RWPE1 (cell line): ENCODE results near the gene PTS.

ENCODE experiments used
- CTCF ChIA-PET: fragments of 350-600 bp; sonication (Branson Sonifier 250); formaldehyde crosslinking; extraction: SDS; loops from one replicate; lab custom pipeline; 2021; lab: Yijun Ruan, JAX
- POLR2A ChIA-PET: fragments of 400-600 bp; formaldehyde crosslinking; extraction: SDS; loops from one replicate; lab custom pipeline; 2020; ENCODE audit warnings: antibody characterized with exemption; ENCODE audit not compliant: low non-redundant PET; lab: Yijun Ruan, JAX
- DNase-seq: peaks from one replicate; pipeline ENCODE4 v3.0.0; 2012; ENCODE audit warnings: low spot score
- H3K27ac ChIP-seq: fragments of 450-650 bp; 2 replicates; pipeline ENCODE4 v1.5.1; 2017
- CTCF ChIP-seq: fragments of 450-650 bp; conservative IDR thresholded peaks from 2 replicates; pipeline ENCODE4 v1.5.1; 2017; ENCODE audit warnings: low read depth, mild to moderate bottlenecking

Gene PTS

GRCh38 chr11:112223754-112224532, 2.3 kb upstream of the PTS start:
- DNase-seq: no peak
- no peak overlapping the region for H3K27ac ChIP-seq
- ChIA-PET CTCF (no interaction called here), POLR2A (no interaction called here)
- no peak for TF ChIP-seq CTCF

DNA sequence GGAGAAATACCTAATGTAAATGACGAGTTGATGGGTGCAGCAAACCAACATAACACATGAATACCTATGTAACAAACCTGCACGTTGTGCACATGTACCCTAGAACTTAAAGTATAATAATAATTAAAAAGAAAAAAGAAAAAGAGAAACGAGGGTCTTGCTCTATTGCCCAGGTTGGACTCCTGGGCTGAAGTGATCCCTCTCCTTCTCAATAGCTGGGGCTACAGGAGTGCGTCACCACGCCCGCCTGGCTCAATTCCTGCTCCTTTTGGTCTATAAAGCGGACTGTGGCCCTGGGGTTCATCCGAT, 521 bp upstream of the PTS start:
- ChIA-PET CTCF (interaction anchor here (0.8 kb wide), 1 partner anchor 774 kb away, joined by 3 read pairs; no protein-coding TSS in a partner anchor), POLR2A (interaction anchor here (0.5 kb wide), 1 partner anchor 895 kb away, joined by 3 read pairs; no protein-coding TSS in a partner anchor)
- DNase-seq: no peak
- no peak for TF ChIP-seq CTCF
- peak overlapping the region; percentile 90 for H3K27ac ChIP-seq

- peak; percentile 41 for DNase-seq
- peak overlapping the region; percentile 90 for H3K27ac ChIP-seq
- ChIA-PET POLR2A (no interaction called here), CTCF (interaction anchor here (0.8 kb wide), 1 partner anchor 54 kb away, joined by 3 read pairs; no protein-coding TSS in a partner anchor)
- no peak for TF ChIP-seq CTCF
Observed at GRCh38 chr11:112226831-112227401, 688 bp downstream of the PTS start.

GRCh38 chr11:112227471-112227870, 1.2 kb downstream of the PTS start:
- ChIA-PET CTCF (interaction anchor here (1.2 kb wide), 1 partner anchor 53 kb away, joined by 3 read pairs; no protein-coding TSS in a partner anchor), POLR2A (no interaction called here)
- peak overlapping the region; percentile 90 for H3K27ac ChIP-seq
- DNase-seq: no peak
- no peak for TF ChIP-seq CTCF

DNA sequence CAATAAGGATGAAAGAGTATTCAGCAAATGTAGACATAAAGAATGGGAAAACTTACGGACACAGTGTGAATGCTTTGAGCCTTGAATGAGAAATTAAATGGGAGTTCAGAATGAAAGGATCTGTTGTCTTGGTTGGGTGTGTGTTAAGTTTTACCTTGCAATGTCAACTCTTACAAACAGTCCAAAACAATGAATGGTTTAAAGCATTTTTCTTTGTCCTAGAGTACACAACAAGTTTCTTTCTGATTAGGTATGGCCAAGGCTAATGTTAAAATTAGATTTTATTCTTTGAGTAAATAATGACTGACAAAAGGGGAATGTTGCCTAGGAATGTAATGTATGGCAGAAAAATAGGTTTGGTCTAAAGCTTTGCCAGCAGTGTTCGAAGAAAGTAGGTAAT, 2.5 kb downstream of the PTS start:
- no peak for DNase-seq
- ChIA-PET POLR2A (no interaction called here), CTCF (interaction anchor here (1.2 to 1.6 kb wide), 2 partner anchors 51 to 52 kb away, joined by 3 to 18 read pairs; no protein-coding TSS in a partner anchor)
- no peak overlapping the region for H3K27ac ChIP-seq
- no peak for TF ChIP-seq CTCF

GRCh38 chr11:112229159-112229558, 2.9 kb downstream of the PTS start:
- TF ChIP-seq CTCF: no peak
- POLR2A ChIA-PET: no interaction called here
- H3K27ac ChIP-seq: no peak overlapping the region
- CTCF ChIA-PET: interaction anchor here (0.7 to 1.6 kb wide), 2 partner anchors 51 to 287 kb away, joined by 3 to 18 read pairs; no protein-coding TSS in a partner anchor
- no peak for DNase-seq
